IMR-90 (cell line): ENCODE measurements around the gene ADAMTS17. TPM values are rescaled to one million over a fixed set of nuclear protein-coding genes. Genes with fewer than 3 reads are reported as not detected.

Experiments used
- ATAC-seq: fragments of 200-7000 bp; cut with Tn5 transposase; 2 replicates; pipeline ENCODE4 v1.9.1; 2020; ENCODE audit warnings: low read depth, mild to moderate bottlenecking, moderate library complexity
- BruUV-seq: library from RNA; stranded (reverse); fragments of 400-500 nt; replicated peaks from 2 replicates; lab custom pipeline; 2021; lab: Mats Ljungman, UMichigan
- CTCF ChIA-PET: fragments of 300-600 bp; formaldehyde crosslinking; extraction: SDS; loops from one replicate; lab custom pipeline; 2021; ENCODE audit warnings: antibody characterized with exemption; lab: Yijun Ruan, JAX
- POLR2A ChIA-PET: fragments of 300-600 bp; sonication (Branson Sonifier 250); formaldehyde crosslinking; loops from one replicate; lab custom pipeline; 2022; ENCODE audit warnings: antibody characterized with exemption; ENCODE audit not compliant: unreplicated experiment; lab: Charles Lee
- DNase-seq: peaks from one replicate; pipeline ENCODE4 v3.0.0; 2013
- H2AFZ ChIP-seq: replicated peaks from 2 replicates; pipeline ENCODE3; 2013; ENCODE audit warnings: low read length, mild to moderate bottlenecking; ENCODE audit not compliant: poor library complexity
- H2AK5ac ChIP-seq: 2 replicates; pipeline ENCODE4 v1.6.1; 2013; ENCODE audit warnings: low read depth, low read length, inconsistent platforms
- H2AK9ac ChIP-seq: replicated peaks from 2 replicates; pipeline ENCODE3; 2013; ENCODE audit warnings: mild to moderate bottlenecking, low read depth, low read length, moderate library complexity; ENCODE audit not compliant: poor library complexity
- H2BK120ac ChIP-seq: 2 replicates; pipeline ENCODE4 v1.6.1; 2013; ENCODE audit warnings: low read depth, low read length, inconsistent platforms
- H2BK15ac ChIP-seq: 3 replicates; pipeline ENCODE4 v1.6.1; 2013; ENCODE audit warnings: low read depth, low read length, inconsistent platforms
- H2BK20ac ChIP-seq: 2 replicates; pipeline ENCODE4 v1.6.1; 2013; ENCODE audit warnings: low read depth, mild to moderate bottlenecking, inconsistent platforms, low read length, moderate library complexity
- H2BK5ac ChIP-seq: 2 replicates; pipeline ENCODE4 v1.6.1; 2013; ENCODE audit warnings: mild to moderate bottlenecking, low read depth, low read length, inconsistent platforms; ENCODE audit not compliant: poor library complexity, severe bottlenecking
- H3K14ac ChIP-seq: replicated peaks from 2 replicates; pipeline ENCODE4 v1.6.1; 2013; ENCODE audit warnings: low read depth, low read length, inconsistent platforms
- H3K18ac ChIP-seq: 2 replicates; pipeline ENCODE4 v1.6.1; 2013; ENCODE audit warnings: low read depth, low read length, control low read depth
- H3K23ac ChIP-seq: 2 replicates; pipeline ENCODE4 v1.6.1; 2013; ENCODE audit warnings: low read depth, low read length, inconsistent platforms
- H3K27ac ChIP-seq: 2 replicates; pipeline ENCODE4 v1.5.1; 2013; ENCODE audit warnings: mild to moderate bottlenecking, control low read depth, low read length; ENCODE audit not compliant: insufficient read depth
- H3K27me3 ChIP-seq: 2 replicates; pipeline ENCODE4 v1.6.1; 2013; ENCODE audit warnings: low read length; ENCODE audit not compliant: control insufficient read depth, insufficient read depth
- H3K36me3 ChIP-seq: 2 replicates; pipeline ENCODE4 v1.6.1; 2013; ENCODE audit warnings: low read length, mixed read lengths; ENCODE audit not compliant: control insufficient read depth, insufficient read depth
- H3K4ac ChIP-seq: 2 replicates; pipeline ENCODE4 v1.6.1; 2013; ENCODE audit warnings: low read depth, low read length, inconsistent platforms
- H3K4me1 ChIP-seq: 2 replicates; pipeline ENCODE4 v1.6.1; 2013; ENCODE audit warnings: low read length, mixed read lengths; ENCODE audit not compliant: control insufficient read depth, insufficient read depth
- H3K4me2 ChIP-seq: 2 replicates; pipeline ENCODE4 v1.6.1; 2013; ENCODE audit warnings: low read depth, mild to moderate bottlenecking, control low read depth, low read length, moderate library complexity
- H3K4me3 ChIP-seq: 2 replicates; pipeline ENCODE4 v1.5.1; 2013; ENCODE audit warnings: low read depth, mild to moderate bottlenecking, control low read depth, low read length, moderate library complexity; ENCODE audit not compliant: insufficient read depth
- H3K56ac ChIP-seq: 2 replicates; pipeline ENCODE4 v1.6.1; 2013; ENCODE audit warnings: low read length, inconsistent platforms; ENCODE audit not compliant: insufficient read depth; ENCODE audit errors: extremely low read depth
- H3K79me1 ChIP-seq, 2 experiments: 2 replicates each; pipeline ENCODE4 v1.6.1; 2013; ENCODE audit warnings: low read length in 2 of 2, inconsistent platforms in 1 of 2, low read depth in 1 of 2
- H3K9ac ChIP-seq: 2 replicates; pipeline ENCODE4 v1.6.1; 2013; ENCODE audit warnings: low read depth, low read length, control low read depth
- H3K9me1 ChIP-seq: 2 replicates; pipeline ENCODE4 v1.6.1; 2013; ENCODE audit warnings: low read length, inconsistent platforms; ENCODE audit not compliant: insufficient read depth
- H3K9me3 ChIP-seq: 2 replicates; pipeline ENCODE4 v1.6.1; 2013; ENCODE audit warnings: low read length; ENCODE audit not compliant: control insufficient read depth, insufficient read depth
- H4K20me1 ChIP-seq: 2 replicates; pipeline ENCODE4 v1.6.1; 2013; ENCODE audit warnings: low read length, inconsistent platforms; ENCODE audit not compliant: insufficient read depth
- H4K5ac ChIP-seq: 2 replicates; pipeline ENCODE4 v1.6.1; 2013; ENCODE audit warnings: mild to moderate bottlenecking, low read depth, low read length, control low read depth
- H4K8ac ChIP-seq, 2 experiments: 2 replicates each; pipeline ENCODE4 v1.6.1; 2013; ENCODE audit warnings: low read depth in 2 of 2, low read length in 2 of 2, control low read depth in 1 of 2, inconsistent platforms in 1 of 2
- H4K91ac ChIP-seq: 2 replicates; pipeline ENCODE4 v1.6.1; 2013; ENCODE audit warnings: low read depth, low read length, inconsistent platforms; ENCODE audit not compliant: insufficient read depth
- BHLHE40 ChIP-seq: fragments of 150-350 bp; IDR thresholded peaks from 2 replicates; pipeline ENCODE4 v1.6.1; 2016; ENCODE audit warnings: mild to moderate bottlenecking, low read depth, low read length
- CHD1 ChIP-seq: IDR thresholded peaks from 2 replicates; pipeline ENCODE4 v1.6.1; 2012; ENCODE audit warnings: low read depth, low read length, improper control_type of control experiment
- CTCF ChIP-seq: conservative IDR thresholded peaks from 2 replicates; pipeline ENCODE4 v1.5.1; 2012; ENCODE audit warnings: mild to moderate bottlenecking, low read depth, low read length, improper control_type of control experiment
- ELK1 ChIP-seq: fragments of 150-350 bp; IDR thresholded peaks from 2 replicates; pipeline ENCODE4 v1.6.1; 2016; ENCODE audit warnings: low read depth, mild to moderate bottlenecking, low read length, moderate library complexity, borderline replicate concordance
- FOS ChIP-seq: fragments of 150-350 bp; IDR thresholded peaks from 2 replicates; pipeline ENCODE4 v1.6.1; 2016; ENCODE audit warnings: low read depth, low read length
- NFE2L2 ChIP-seq: fragments of 150-350 bp; IDR thresholded peaks from 2 replicates; pipeline ENCODE4 v1.6.1; 2016; ENCODE audit warnings: low read depth, mild to moderate bottlenecking, low read length
- RCOR1 ChIP-seq: IDR thresholded peaks from 2 replicates; pipeline ENCODE4 v1.6.1; 2012; ENCODE audit warnings: mild to moderate bottlenecking, low read length, improper control_type of control experiment; ENCODE audit not compliant: insufficient replicate concordance
- SMC3 ChIP-seq: fragments of 150-350 bp; IDR thresholded peaks from 2 replicates; pipeline ENCODE4 v1.6.1; 2016; ENCODE audit warnings: low read depth, mild to moderate bottlenecking, antibody characterized with exemption, low read length, moderate library complexity
- WGBS, 2 experiments: methylation state at CpG; one replicate each; pipeline versions ENCODE4 v1.1.5 to v1.1.7; 2013; ENCODE audit warnings: missing lambda C conversion rate in 2 of 2; ENCODE audit not compliant: insufficient read length in 1 of 2; ENCODE audit errors: extremely low coverage in 2 of 2; 5-methylcytosine and 5-hydroxymethylcytosine counted together
- dilution Hi-C: fragments of 300-500 bp; cut with HindIII; formaldehyde crosslinking; loops from one replicate; pipeline ENCODE4 v1.14.3; 2018; ENCODE audit warnings: low sequenced_read_pairs; ENCODE audit not compliant: unreplicated experiment
- in situ Hi-C: fragments of 300-500 bp; cut with MboI; formaldehyde crosslinking; loops from 3 replicates; pipeline ENCODE4 v1.14.3; 2019; ENCODE audit warnings: low sequenced_read_pairs, inconsistent platforms, mixed read lengths
- intact Hi-C: fragments of 100-400 bp; cut with micrococcal nuclease; formaldehyde crosslinking; loops from 2 replicates; pipeline ENCODE4 v1.10.0; 2022
- polyA plus RNA-seq, 3 experiments: library from polyadenylated mRNA; depleted of rRNA; stranded (reverse); fragments of >200 nt; gene quantifications; 2 replicates each; pipeline ENCODE4 v1.2.3, GENCODE V29; 2012; ENCODE audit warnings: low replicate concordance in 1 of 3
- total RNA-seq: library from RNA; depleted of rRNA; stranded (reverse); fragments of >200 nt; gene quantifications from 2 replicates; pipeline ENCODE4 v1.2.3, GENCODE V29; 2012
- TF ChIP-seq, protein P1 (sequence below): fragments of 150-350 bp; IDR thresholded peaks from 2 replicates; pipeline ENCODE4 v1.6.1; 2017; ENCODE audit warnings: mild to moderate bottlenecking, antibody characterized with exemption, low read length, low read depth

Gene ADAMTS17
- total and polyA plus RNA-seq, 2 of the 4 experiments (the other 2 are of a cell fraction): 0.03 TPM; not detected in 1

DNA sequence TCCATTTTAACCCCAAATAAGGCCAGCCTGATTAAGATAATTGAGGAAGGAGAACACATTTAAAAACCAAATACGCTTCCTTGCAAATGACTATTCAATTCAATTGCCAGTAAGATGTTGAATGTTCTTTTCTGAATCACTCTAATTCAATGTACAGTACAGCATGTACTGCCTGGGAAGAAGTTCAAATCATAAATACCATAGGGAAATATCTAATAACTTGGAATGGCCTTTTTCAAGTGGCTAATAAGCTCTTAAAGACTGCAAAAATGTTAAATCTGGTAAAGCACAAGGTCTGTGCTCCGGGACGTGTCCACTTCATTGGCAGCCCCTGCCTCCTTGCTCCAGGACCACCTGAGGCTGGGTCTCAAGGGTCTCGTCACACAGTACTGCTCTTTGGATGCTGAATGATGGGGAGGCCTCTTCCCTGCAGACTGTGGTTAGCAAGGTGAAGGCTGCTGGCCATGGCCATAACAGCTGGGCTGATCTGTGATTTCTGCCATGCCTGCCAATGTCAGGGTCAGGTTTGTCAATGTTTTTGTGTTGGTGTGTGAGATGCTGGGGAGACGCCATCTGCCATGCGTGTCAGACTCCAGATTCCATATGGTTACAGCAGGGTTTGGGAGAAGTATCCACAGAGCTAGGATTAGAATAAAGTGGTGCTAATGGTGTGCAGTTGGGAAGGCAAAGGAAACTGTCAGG lies 300.5 kb downstream of the ADAMTS17 start:
- H2AK9ac ChIP-seq: no peak overlapping the region
- H3K9me3 ChIP-seq: no peaks in the 10 kb centered on the region
- H4K20me1 ChIP-seq: no peaks in the 10 kb centered on the region
- H3K36me3 ChIP-seq: no peaks in the 10 kb centered on the region
- H3K27me3 ChIP-seq: no peaks in the 10 kb centered on the region
- H3K14ac ChIP-seq: no peak overlapping the region
- no peak overlapping the region for H3K18ac ChIP-seq
- no peak overlapping the region for H2AK5ac ChIP-seq
- ChIA-PET POLR2A (no interaction called here), CTCF (no interaction called here)
- H2BK20ac ChIP-seq: no peak overlapping the region
- DNase-seq (no peak), ATAC-seq (no peak)
- no peak overlapping the region for H2BK5ac ChIP-seq
- H3K4me1 ChIP-seq: peaks cover 4% of the 10 kb centered on the region; the same call in 1 of the 2 replicates
- no peak overlapping the region for H4K5ac ChIP-seq
- no peaks in the 10 kb centered on the region for H3K9me1 ChIP-seq
- BruUV-seq: no TSS peak
- H3K4me3 ChIP-seq: no peak overlapping the region
- no peak overlapping the region for H2BK120ac ChIP-seq
- intact Hi-C loops: no loop called here
- no peak overlapping the region for H4K8ac ChIP-seq
- no peak overlapping the region for H3K23ac ChIP-seq
- H4K91ac ChIP-seq: no peak overlapping the region
- no peak overlapping the region for H3K4me2 ChIP-seq
- no peak overlapping the region for H3K9ac ChIP-seq
- no peak overlapping the region for H3K56ac ChIP-seq
- no peak overlapping the region for H3K27ac ChIP-seq
- WGBS, 2 experiments: 0% methylated on average over 1 of the region's 6 CpGs; no CpG with 5 or more reads in 1 of the 2 experiments
- H3K79me1 ChIP-seq: no peaks in the 10 kb centered on the region
- no peak overlapping the region for H2BK15ac ChIP-seq
- H3K4ac ChIP-seq: no peak overlapping the region
- TF ChIP-seq SMC3: no peak
- no peak for TF ChIP-seq FOS
- no peak for TF ChIP-seq NFE2L2
- no peak for TF ChIP-seq CHD1
- TF ChIP-seq ELK1: no peak
- no peak for TF ChIP-seq CTCF
- TF ChIP-seq RCOR1: no peak
- TF ChIP-seq, protein P1, sequence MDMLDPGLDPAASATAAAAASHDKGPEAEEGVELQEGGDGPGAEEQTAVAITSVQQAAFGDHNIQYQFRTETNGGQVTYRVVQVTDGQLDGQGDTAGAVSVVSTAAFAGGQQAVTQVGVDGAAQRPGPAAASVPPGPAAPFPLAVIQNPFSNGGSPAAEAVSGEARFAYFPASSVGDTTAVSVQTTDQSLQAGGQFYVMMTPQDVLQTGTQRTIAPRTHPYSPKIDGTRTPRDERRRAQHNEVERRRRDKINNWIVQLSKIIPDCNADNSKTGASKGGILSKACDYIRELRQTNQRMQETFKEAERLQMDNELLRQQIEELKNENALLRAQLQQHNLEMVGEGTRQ: no peak
- no peak for TF ChIP-seq BHLHE40
- dilution Hi-C loops: no loop called here
- in situ Hi-C loops: no loop called here
- peak overlapping the region; percentile 37 for H2AFZ ChIP-seq
